ENCODE results near the gene C1QTNF2.

Gene C1QTNF2

GRCh38 chr5:160369990-160370712, at the start of gene C1QTNF2:
C1QTNF2 (minus strand) TSS chr5:160370626; CDS start chr5:160355011, 15,615 bp downstream.
- peak; percentile 51 for DNase-seq (ENCODE audit: low spot score)

- DNase-seq (ENCODE audit: low spot score) = no peak
These were observed 49.8 kb upstream of the C1QTNF2 start for GRCh38 chr5:160420331-160420610.

- no peak for DNase-seq (ENCODE audit: low spot score)
These were observed 49.3 kb upstream of the C1QTNF2 start for GRCh38 chr5:160419458-160420330.

- peak; percentile 86 for DNase-seq (ENCODE audit: low spot score)
These were observed 48.4 kb upstream of the C1QTNF2 start, which contains the start of gene SLU7 for GRCh38 chr5:160418561-160419457. SLU7 (minus strand) TSS chr5:160419081; CDS start chr5:160415294, 3,787 bp downstream.

GRCh38 chr5:160399402-160400353, 29.3 kb upstream of the C1QTNF2 start, which contains the start of gene FAM200C:
FAM200C (minus strand) TSS chr5:160400054; CDS start chr5:160395490, 4,564 bp downstream.
- DNase-seq (ENCODE audit: low spot score) = peak; percentile 97

- no peak for DNase-seq (ENCODE audit: low spot score)
These were observed 28.4 kb upstream of the C1QTNF2 start for GRCh38 chr5:160398806-160399205.

- no peak for DNase-seq (ENCODE audit: low spot score)
These were observed 27.1 kb upstream of the C1QTNF2 start for GRCh38 chr5:160397492-160397891.

GRCh38 chr5:160395111-160395510, 24.7 kb upstream of the C1QTNF2 start:
- no peak for DNase-seq (ENCODE audit: low spot score)

GRCh38 chr5:160390787-160391696, 20.6 kb upstream of the C1QTNF2 start:
- DNase-seq (ENCODE audit: low spot score) = no peak

GRCh38 chr5:160387445-160387844, 17.0 kb upstream of the C1QTNF2 start:
- DNase-seq (ENCODE audit: low spot score) = no peak

- DNase-seq (ENCODE audit: low spot score) = no peak
These were observed 15.1 kb upstream of the C1QTNF2 start for GRCh38 chr5:160385496-160385895.

GRCh38 chr5:160384681-160385080, 14.3 kb upstream of the C1QTNF2 start:
- no peak for DNase-seq (ENCODE audit: low spot score)

GRCh38 chr5:160382346-160382745, 11.9 kb upstream of the C1QTNF2 start:
- DNase-seq (ENCODE audit: low spot score) = no peak

- DNase-seq (ENCODE audit: low spot score) = no peak
These were observed 9.6 kb upstream of the C1QTNF2 start for GRCh38 chr5:160380041-160380440.

GRCh38 chr5:160379511-160379910, 9.1 kb upstream of the C1QTNF2 start:
- no peak for DNase-seq (ENCODE audit: low spot score)

GRCh38 chr5:160378330-160378729, 7.9 kb upstream of the C1QTNF2 start:
- DNase-seq (ENCODE audit: low spot score) = no peak

GRCh38 chr5:160377651-160378050, 7.2 kb upstream of the C1QTNF2 start:
- no peak for DNase-seq (ENCODE audit: low spot score)

- no peak for DNase-seq (ENCODE audit: low spot score)
These were observed 6.0 kb upstream of the C1QTNF2 start for GRCh38 chr5:160376416-160376815.

GRCh38 chr5:160375701-160376100, 5.3 kb upstream of the C1QTNF2 start:
- no peak for DNase-seq (ENCODE audit: low spot score)

GRCh38 chr5:160375166-160375565, 4.7 kb upstream of the C1QTNF2 start:
- no peak for DNase-seq (ENCODE audit: low spot score)
